Measurements from ENCODE around the gene CAPN12. TPM values are rescaled to one million over a fixed set of nuclear protein-coding genes. Genes with fewer than 3 reads are reported as not detected.

Gene CAPN12
- total RNA-seq, 2 donors from 2014 or later: 1.9 to 2.9 TPM

DNA sequence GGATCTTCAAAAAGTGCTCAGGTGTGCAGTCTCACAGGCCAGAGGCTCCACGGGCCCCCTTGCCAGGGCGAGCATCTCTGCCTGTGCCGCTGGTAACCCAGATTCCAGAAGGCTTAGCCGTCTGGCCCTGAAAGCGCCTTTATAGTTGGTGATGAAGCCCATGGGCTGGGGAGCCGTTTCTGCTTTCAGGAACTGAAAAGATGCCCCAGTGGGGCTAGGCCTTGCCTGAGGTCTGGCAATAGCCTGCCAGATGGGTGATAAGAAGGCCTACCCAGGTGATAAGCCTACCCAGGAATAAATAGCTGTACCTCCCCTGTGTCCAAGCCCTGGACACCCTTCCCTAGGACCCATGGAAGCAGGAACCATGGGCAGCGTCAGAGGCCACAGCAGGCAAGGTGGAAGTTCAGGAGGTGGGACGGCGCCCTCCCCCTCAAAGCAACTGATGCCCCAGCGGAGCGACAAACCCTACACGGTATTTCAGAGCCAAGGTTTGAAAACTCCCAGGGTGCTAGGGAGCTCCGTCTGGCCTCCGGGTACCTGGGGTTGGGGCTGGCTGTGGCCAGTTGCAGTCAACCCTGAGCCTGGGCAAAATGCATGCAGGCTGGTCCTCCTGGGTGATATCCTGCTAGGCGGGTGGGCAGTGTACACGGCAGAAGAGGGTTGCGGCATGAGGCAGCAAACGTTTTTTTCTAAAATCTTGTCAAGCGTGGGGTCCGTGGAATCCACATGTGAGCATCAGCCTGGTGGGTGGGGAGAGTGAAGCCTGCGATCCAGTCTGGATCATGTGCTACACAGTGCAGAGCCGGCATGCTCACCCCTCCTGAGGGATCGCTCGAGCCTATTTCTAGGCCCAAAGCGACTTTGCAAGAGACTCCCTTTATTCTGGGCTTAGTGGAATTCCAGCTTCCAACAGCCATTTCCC lies 51.6 kb downstream of the CAPN12 start:
- no peak for DNase-seq (ENCODE audit: low spot score)
- intact Hi-C loops (cut with DNase I): loop anchor here (5.0 kb wide), 1 partner anchor 35 kb away; no protein-coding TSS in a partner anchor

DNA sequence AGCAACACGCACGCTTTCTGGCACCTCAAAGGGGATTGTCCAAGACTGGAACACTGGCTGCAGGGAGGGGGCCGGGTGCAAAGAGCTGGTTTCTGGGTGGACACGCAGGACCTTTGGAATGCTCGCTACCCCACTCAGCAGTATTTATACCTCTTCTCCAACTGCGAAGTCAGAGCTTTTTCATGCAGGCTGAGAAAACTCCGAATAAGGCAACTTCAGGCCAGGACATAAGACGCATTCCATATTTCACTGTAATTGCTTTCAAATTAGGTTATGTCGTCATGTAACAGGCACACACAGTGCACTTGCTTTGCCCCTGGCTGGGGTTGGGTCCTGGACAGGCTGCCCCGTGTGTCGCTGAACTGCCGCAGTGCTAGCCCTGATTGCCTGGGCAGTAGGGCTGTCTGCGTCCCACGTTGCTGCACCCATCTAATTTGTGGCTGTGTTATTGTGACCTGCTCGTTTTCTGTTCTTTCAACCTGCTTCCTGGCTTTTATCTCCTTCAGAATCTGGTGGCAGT lies 52.3 kb downstream of the CAPN12 start:
- intact Hi-C loops (cut with DNase I): loop anchor here (5.0 kb wide), 1 partner anchor 35 kb away; no protein-coding TSS in a partner anchor
- peak; percentile 89 for DNase-seq (ENCODE audit: low spot score)

DNA sequence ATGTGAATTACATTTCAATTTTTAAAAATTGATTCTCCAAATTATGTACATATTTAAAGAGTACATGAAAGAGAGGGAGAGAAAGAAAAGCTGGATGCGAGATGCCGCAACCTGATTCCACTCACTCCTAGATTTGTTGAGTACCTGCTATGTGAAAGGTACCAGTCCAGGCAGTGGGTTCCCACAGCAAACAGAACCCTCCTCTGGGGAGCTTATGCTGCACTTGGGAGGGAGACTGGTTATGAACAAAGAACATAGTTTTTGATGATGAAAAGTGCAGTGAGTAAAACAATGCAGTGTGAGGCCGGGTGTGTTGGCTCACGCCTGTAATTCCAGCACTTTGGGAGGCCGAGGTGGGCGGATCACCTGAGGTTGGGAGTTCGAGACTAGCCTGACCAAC lies 53.4 kb downstream of the CAPN12 start:
- no peak for DNase-seq (ENCODE audit: low spot score)
- intact Hi-C loops (cut with DNase I): loop anchor here (5.0 kb wide), 1 partner anchor 34 kb away; no protein-coding TSS in a partner anchor

DNA sequence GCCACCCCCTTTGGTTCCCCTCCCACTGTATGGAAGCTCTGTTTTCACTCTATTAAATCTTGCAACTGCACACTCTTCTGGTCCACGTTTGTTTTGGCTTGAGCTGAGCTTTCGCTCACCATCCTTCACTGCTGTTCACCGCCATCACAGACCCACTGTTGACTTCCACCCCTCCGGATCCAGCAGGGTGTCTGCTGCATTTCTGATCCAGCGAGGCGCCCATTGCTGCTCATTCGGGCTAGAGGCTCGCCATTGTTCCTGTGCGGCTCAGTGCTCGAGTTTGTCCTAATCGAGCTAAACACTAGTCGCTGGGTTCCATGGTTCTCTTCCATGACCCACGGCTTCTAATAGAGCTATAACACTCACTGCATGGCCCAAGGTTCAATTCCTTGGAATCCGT lies 54.1 kb downstream of the CAPN12 start:
- no peak for DNase-seq (ENCODE audit: low spot score)
- intact Hi-C loops (cut with DNase I): loop anchor here (5.0 kb wide), 1 partner anchor 33 kb away; no protein-coding TSS in a partner anchor

DNA sequence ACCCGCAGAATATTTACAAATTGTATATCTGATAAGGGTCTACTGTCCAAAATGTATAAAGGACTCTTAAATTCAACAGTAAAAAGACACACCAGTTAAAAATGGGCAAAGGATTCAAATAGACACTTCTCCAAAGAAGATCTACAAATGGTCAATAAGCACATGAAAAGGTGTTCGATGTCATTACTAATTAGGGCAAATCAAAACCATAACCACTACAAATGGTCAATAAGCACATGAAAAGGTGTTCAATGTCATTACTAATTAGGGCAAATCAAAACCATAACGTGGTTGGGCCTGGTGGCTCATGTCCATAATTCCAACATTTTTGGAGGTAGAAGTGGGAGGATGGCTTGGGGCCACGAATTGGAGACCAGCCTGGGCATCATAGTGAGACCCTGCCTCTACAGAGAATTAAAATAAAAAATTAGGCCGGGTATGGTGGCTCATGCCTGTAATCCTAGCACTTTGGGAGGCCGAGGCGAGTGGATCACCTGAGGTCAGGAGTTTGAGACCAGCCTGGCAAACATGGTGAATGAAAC lies 56.4 kb downstream of the CAPN12 start:
- no peak for DNase-seq (ENCODE audit: low spot score)
- intact Hi-C loops (cut with DNase I): no loop called here

DNA sequence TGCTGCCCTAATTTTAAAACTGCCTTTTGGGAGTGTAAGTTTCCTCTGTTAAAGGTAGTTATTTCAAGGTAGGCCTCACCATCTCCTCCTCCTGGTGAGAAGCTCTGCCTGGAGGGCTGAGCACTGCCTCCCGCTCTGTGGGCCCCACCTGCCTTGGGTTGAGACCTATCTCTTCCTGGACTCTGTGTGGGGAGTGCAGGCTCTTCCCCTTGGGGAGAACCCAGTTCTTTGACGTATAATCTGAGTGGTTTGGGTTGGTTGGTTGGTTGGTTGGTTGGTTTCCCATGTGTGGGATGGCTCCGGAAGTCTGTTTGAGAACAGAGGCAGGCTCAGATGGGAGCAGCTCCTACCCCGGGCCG lies 57.8 kb downstream of the CAPN12 start:
- intact Hi-C loops (cut with DNase I): no loop called here
- DNase-seq (ENCODE audit: low spot score): no peak

DNA sequence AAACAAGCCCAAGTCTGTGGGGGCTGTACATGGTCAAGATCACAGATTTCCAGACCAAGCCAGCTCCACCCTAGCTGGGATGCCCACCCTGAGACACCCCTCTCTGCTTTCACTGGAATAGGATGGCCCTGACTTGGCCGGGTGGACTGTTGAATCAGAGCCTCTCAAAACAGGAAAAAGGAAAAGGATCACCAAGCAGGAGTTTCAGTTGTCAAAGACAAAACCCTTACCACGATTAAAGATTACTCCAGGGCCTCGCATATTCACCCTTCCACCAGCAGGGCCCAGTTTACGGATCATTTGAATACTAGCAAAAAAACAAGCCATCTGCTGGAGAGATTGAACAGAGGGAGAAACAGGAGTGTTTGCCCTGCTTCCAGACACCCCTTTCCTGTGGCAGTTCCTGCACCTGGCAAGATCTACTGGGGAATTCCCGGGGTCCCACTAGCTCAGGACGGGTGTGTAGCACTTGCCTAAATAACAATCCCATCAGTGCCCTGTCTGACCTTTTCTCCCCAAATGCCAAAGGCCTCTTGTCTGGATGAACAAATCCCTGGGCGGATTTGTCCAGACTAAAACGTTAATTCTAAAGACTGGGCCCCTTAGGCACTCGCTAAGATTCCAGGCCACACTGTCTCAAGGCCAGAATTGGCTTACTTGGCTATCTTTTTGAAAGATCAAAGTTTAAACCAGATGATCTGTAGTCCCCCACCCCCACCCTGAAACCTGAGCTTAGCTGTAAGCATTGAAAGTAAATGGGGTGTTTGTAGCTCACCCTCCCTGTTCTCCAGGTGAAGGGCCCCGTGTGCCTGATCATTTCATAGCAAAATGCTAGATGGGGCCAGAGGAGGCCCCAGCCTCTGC lies 58.4 kb downstream of the CAPN12 start:
- intact Hi-C loops (cut with DNase I): no loop called here
- DNase-seq (ENCODE audit: low spot score): no peak

DNA sequence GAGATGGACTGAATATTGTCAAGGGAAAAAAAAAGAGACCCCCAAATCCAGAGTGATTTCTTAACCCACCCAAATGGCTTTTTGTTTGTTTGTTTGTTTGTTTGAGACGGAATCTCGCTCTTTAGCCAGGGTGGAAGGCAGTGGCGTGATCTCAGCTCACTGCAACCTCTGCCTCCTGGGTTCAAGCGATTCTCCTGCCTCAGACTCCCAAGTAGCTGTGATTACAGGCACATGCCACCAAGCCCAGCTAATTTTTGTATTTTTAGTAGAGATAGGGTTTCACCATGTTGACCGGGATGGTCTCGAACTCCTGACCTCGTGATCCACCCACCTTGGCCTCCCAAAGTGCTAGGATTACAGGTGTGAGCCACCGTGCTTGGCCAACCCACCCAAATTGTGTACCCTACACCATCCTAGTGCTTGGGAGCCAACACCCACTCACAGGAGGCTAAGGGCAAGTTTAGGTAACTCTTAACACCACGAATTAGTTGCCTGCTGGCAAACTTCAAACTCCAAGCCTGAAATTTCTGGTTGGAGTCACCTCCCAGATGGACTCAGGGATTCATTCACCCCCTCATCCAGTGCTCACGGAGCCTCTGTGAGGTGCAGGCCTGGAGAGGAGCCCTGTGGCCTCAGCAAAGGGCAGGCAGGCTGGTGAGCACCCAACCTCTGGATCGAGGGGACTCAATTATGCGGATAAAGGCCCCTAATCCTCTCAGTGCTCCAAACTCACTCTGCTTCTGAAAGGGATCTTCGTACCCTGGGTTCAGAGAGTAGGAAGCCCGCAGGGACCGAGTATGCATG lies 59.2 kb downstream of the CAPN12 start:
- no peak for DNase-seq (ENCODE audit: low spot score)

DNA sequence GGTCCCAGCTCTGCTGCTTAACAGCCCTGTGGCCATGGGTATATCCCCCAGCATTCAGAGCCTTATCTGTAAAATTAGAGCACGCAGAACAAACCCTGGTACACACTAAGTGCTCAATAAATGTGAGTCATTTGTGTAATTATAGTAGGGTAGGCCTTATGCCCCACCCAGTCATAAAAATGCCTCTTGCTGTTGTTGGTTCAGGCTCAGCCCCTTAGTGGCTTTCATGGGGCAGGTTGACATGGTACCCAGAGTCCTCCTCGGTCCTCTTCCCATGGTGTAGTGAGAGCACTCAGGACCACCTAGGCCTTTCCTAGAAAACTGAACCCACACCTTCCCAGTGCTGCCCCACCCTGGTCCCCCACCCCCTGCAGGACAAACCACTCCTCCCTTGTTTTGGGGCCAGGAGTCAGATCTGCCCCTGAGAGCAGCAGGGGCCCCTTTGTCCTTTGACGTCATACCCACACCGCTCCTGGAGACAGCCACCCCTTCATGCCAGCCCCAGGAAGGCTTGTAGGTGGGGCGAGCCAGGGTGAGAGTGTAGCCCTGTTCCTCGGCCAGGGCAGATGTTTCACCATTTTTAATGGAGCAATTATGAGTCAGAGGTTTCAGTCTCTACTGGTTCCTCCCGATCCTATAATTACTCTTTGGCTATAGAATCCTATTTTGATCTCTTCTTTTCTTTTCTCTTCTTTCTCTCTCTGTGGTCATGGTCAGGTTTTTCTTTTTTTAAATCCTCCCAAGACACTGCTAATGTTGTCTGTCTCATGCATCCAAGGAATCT lies 60.0 kb downstream of the CAPN12 start:
- peak; percentile 93 for DNase-seq (ENCODE audit: low spot score)
- intact Hi-C loops (cut with DNase I): no loop called here

More for the DNA sequence above, 59.2 kb downstream of the CAPN12 start:
- intact Hi-C loops (cut with DNase I): no loop called here

DNA sequence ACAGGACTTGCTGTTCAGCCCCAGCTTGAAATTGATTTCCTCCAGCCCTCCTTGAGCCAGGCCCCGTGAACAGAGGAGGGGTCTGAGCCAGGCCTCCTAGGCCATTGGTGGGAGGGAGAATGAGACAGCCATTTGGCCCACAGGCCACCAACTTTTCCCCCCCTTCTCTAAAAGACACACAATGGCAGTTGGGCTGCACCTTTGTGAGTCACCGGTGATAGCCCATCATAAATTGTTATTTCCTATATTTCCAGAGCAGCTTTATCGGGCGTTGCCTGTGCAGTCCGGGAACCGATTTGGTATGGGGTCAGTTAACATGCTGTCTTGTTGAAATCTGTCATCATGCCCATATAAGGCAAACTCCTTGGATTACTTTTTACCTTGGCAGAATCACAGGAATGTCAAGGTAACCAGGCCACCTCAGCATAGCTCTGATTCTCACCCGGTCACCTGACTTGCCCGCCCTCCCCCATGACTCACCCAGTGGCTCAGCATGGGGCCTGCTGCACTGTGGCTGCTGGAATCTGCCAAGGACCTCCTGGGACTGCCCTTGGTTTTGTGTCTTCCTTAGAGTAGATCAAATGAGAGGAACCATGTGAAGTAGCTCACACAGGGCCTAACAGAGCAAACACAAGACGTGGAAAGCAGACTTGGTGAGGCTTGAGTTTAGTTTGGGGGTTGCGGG lies 60.7 kb downstream of the CAPN12 start:
- peak; percentile 90 for DNase-seq (ENCODE audit: low spot score)
- intact Hi-C loops (cut with DNase I): no loop called here

DNA sequence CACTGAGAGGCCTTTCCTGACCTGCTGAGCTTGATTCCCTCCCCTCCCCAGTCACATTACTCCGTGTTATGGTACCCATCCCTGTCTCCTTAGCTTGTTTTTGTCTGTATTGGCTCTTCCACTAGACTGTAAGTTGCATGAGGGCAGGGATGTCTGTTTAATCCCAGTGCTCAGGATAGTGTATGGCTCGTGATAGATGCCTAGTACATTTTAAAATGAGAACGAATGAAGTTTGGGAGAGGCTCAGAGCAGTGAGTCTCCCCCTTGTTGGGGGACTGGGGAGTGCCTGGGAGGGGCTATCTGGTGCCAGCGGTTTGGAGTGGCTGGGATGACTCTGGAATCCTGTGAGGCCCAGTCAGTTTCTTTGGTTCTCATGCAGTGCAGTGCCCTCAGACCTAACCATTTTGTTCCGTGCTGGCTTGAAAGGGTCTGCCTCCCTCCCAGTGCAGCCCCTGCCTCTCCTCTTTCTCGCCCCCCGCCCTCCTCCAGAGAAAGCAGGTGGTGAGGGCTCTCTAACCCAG lies 61.3 kb downstream of the CAPN12 start:
- DNase-seq (ENCODE audit: low spot score): no peak
- intact Hi-C loops (cut with DNase I): no loop called here

DNA sequence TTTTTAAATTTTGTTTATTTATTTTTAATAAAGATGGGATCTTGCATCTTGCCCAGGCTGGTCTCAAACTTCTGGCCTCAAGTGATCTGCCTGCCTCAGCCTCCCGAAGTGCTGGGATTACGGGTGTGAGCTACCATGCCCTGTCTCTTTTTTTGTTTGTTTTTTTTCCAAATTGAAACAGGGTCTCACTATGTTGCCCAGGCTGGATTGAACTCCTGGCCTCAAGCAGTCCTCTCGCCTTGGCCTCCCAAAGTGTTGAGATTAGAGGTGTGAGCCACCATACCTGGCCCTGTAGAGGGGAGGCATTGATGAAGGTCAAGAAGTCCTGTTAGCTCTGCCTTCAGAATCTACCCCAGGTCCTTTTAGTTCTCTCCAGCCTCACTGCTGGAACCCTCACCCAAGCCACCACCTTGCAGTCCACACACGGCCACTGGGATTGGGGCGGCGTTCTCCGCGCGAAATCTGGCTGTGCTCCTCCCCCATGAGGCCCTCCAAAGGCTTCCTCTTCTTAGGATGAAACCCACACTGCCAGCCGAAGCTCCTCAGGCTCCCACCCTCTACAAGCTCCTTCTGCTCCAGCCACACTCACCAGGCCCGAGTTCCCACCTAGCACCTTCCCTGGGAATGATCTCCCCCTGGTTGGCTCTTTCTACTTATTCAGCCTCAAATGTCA lies 61.9 kb downstream of the CAPN12 start:
- DNase-seq (ENCODE audit: low spot score): no peak
- intact Hi-C loops (cut with DNase I): no loop called here

Other genes with a start within 250 kb of the CAPN12 start
- gene MAP4K1, start 126.5 kb downstream of the CAPN12 start, total RNA-seq: 1 to 10 TPM; 2.7 to 5.5 TPM
- 100 to 1,000 TPM; 170 to 191 TPM for gene EIF3K, start 125.3 kb downstream of the CAPN12 start, total RNA-seq
- 100 to 1,000 TPM; 661 to 878 TPM for gene ACTN4, start 96.8 kb downstream of the CAPN12 start, total RNA-seq
- not detected for gene LGALS7, start 29.0 kb upstream of the CAPN12 start, total RNA-seq
- gene LGALS7B, start 44.7 kb upstream of the CAPN12 start, total RNA-seq: not detected
- gene LGALS4, start 68.5 kb upstream of the CAPN12 start, total RNA-seq: under 1 TPM in 1 of 2 donors, not detected in 1; 0.86 TPM
- gene ECH1, start 87.3 kb upstream of the CAPN12 start, total RNA-seq: 100 to 1,000 TPM; 100 to 158 TPM
- gene HNRNPL, start 105.5 kb upstream of the CAPN12 start, total RNA-seq: 100 to 1,000 TPM; 191 to 194 TPM
- gene RINL, start 133.8 kb upstream of the CAPN12 start, total RNA-seq: 1 to 10 TPM; 5.8 to 6.1 TPM
- 10 to 100 TPM; 41.7 to 48.1 TPM for gene SIRT2, start 155.1 kb upstream of the CAPN12 start, total RNA-seq
- 10 to 100 TPM; 19.3 to 23.1 TPM for gene NFKBIB, start 155.5 kb upstream of the CAPN12 start, total RNA-seq
- under 1 TPM; 0.24 to 0.37 TPM for gene CCER2, start 167.7 kb upstream of the CAPN12 start, total RNA-seq
- 1 to 10 TPM; 8.2 to 9.5 TPM for gene SARS2, start 186.3 kb upstream of the CAPN12 start, total RNA-seq
- gene MRPS12, start 186.5 kb upstream of the CAPN12 start, total RNA-seq: 10 to 100 TPM; 17.8 to 21.4 TPM
- gene FBXO17, start 231.3 kb upstream of the CAPN12 start, total RNA-seq: 10 to 100 TPM; 17.4 to 23.0 TPM

Data from posterior vena cava (tissue), 2 donors.